T-helper 2 cell (primary cell): ENCODE results near the gene C5orf15.

Experiments
- DNase-seq, 5 experiments: peaks; one replicate each; pipeline versions ENCODE4 v3.0.0 to v3.0.0-alpha.2; 2012 to 2022

Gene C5orf15

DNA sequence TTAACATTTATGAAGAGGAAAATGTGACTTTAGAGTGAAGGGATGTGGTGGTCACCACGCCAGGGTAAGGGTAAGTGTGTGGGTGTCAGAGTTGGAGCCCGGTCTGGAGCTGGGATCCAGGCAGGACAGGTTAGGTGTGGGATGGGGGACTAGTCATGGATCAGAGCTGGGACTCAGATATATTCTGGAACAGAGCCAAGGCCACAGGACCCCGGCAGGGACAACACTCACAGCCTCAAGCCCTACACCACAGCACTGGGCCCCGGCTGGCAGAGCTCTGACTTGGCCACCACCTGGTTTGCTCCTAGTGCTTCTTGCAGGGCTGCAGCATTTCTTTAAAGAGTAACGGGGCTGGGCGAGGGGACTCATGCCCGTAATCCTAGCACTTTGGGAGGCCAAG is 47.4 kb downstream of the C5orf15 start:
- no peak for DNase-seq

- DNase-seq, result peak in 1 of 5 experiments; percentile 32
Observed at GRCh38 chr5:133919148-133920136, 49.0 kb downstream of the C5orf15 start.

DNA sequence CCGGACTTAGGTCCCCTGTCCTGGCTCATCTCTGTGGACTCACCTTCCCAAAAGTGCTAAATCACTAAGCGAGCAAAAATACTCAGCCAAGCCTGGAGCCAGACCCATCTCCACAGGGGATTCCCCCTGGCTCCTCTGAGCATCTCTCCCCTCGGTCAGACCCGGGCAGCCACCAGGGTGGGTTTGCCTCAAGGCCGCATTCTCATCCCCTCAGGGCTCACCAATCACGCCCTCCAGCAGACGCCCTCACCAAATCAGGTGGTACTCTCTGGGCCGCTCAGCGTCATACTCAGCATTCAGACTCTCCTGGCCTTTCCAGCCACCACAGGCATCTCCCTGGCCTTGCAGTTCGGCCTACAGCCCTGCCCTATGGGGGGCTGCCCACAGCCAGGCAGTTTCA is 49.7 kb downstream of the C5orf15 start:
- no peak for DNase-seq

GRCh38 chr5:133918316-133918715 is 50.1 kb downstream of the C5orf15 start:
- DNase-seq, result no peak

DNA sequence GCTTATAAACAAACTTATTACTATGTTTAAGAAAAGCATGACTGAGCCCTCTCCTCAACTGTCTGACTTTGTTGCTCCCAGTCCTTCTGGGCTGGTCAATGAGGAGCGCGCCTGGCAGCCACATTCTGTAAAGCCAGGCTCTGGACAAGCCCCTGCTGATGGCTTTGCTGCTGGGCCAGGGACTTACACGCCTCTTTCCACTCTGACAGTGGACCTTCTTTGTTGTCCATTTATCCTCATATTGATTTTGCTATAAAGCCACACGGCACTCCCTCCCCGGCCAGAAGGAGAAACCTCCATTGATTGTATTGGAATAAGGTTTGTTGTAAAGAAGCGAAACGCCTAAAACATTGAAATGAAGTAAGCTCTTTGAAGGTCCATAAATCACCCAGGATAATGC is 50.6 kb downstream of the C5orf15 start:
- no peak for DNase-seq

- DNase-seq, result no peak
Observed at GRCh38 chr5:133916914-133917313, 51.5 kb downstream of the C5orf15 start.

- no peak for DNase-seq
Observed at GRCh38 chr5:133916479-133916878, 51.9 kb downstream of the C5orf15 start.

DNA sequence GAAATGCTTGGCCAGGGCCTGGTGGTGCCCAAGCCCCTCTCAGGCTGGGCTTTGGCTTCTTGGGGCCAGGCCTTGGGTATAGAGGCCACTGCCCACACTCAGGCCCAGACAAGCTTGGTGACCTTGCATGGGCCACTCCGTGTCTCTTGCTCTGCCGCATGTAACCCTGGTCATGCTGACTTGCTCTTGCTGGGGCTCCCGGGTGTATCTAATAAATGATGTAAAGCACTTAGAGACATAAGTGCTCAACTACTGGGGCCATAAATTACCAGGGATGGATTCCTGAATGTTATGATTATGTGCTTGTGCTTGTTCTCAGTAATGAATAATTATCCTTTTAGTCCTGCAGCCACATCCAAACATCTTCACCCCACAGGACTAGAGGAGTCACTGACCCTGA is 54.0 kb downstream of the C5orf15 start:
- no peak for DNase-seq

DNA sequence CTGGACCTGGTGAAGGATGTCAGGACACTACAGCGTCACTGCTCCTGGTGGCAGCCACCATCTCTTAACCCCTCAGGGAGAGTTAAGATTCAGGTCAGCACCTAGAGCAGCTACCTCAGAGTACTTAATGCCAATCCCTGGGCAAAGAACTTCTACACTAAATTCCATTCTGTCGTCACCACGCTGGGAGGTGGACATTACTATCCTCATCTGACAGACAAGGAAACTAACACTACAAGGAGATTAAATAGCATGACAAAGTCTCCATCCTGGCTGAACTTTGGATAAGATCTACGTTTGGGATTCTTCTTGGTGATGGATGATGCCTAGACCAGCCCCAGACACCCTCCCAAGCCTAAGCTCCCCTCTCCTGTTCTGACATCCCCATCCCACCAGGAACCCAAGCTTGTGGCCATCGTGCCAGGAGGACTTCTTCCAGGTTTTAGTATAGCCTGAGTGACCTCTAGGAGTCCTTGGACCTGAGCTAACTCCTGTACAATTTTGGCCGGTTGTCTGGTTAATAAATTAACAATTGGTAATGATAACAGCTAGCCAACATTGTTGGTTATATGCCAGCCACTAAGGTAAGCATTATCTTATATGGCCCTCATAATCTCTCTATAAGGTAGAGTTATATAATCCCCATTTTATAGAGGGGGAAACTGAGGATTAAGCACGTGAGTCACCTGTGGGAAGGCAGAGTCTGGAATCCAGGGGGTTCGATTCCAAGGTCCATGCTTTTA is 54.8 kb downstream of the C5orf15 start:
- no peak for DNase-seq

DNA sequence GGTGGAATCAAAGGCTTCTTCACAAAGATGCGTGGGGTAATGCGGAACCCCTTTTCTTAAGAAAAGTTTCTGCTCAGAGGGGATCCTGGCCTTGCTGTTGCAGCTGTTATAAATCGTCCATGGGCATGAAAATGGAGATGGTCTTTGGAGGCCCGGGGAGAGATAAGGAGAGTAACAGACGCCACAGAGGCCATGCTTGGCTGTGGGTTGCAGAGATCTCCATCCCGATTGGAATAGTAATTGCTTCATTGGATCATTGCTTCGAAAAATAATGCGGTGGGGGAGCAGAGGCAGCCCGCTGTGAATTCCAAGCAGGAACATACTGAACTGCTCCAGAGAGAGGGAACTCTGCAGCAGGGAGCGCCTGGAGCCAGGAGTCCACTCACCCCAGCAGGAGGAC is 55.5 kb downstream of the C5orf15 start:
- no peak for DNase-seq

DNA sequence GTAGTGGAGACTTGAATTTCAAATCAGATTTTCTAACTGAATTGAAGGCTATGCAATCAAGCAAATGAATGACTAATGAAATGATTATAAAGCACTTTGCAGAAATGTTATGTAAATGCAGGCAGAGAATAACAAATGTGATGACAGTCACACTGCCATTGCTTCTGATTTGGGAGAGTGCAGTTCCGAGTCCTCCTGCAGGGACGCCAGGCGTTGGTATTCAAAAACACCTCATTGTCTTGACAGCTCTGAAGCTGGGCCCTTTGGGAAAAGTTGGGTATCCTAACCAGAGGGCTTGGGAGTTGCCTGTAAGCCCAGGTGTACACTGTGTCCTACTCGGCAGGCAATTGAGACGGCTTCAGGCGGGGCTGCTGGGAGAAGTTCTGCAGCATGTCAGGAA is 57.9 kb downstream of the C5orf15 start:
- DNase-seq, result no peak

GRCh38 chr5:133909603-133910002 is 58.8 kb downstream of the C5orf15 start:
- DNase-seq, result no peak

GRCh38 chr5:133907075-133907474 is 61.4 kb downstream of the C5orf15 start:
- DNase-seq, result no peak

GRCh38 chr5:133906303-133906702 is 62.1 kb downstream of the C5orf15 start:
- no peak for DNase-seq
